ENCODE data around the gene TNNI3.

DNA sequence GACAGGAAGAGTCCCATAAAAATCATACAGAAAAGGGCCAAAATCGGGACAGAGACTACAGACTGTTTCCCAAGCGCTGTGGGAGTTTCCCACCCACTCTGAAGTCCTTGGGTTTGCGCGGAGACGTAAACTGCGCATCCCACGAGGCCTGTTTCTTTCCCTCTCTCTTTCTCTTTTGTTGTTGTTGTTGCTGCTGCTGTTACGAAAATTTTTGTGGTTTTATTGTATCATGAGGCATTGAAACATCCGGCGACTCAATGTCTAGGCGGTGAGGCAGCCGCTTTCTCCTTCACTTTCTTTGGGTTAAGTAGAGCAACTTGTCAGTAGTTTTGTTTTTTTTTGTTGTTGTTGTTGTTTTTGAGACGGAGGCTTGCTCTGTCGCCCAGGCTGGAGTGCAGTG is 38.5 kb downstream of the TNNI3 start:
- TF ChIP-seq, protein P1, sequence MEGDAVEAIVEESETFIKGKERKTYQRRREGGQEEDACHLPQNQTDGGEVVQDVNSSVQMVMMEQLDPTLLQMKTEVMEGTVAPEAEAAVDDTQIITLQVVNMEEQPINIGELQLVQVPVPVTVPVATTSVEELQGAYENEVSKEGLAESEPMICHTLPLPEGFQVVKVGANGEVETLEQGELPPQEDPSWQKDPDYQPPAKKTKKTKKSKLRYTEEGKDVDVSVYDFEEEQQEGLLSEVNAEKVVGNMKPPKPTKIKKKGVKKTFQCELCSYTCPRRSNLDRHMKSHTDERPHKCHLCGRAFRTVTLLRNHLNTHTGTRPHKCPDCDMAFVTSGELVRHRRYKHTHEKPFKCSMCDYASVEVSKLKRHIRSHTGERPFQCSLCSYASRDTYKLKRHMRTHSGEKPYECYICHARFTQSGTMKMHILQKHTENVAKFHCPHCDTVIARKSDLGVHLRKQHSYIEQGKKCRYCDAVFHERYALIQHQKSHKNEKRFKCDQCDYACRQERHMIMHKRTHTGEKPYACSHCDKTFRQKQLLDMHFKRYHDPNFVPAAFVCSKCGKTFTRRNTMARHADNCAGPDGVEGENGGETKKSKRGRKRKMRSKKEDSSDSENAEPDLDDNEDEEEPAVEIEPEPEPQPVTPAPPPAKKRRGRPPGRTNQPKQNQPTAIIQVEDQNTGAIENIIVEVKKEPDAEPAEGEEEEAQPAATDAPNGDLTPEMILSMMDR (conservative IDR thresholded peaks at IDR 0.05; ENCODE audit: low read depth, low read length), result no peak
- no peak for TF ChIP-seq RFX5 (IDR thresholded peaks at IDR 0.05; ENCODE audit: low read depth, low read length)
- no peak for TF ChIP-seq BHLHE40 (IDR thresholded peaks at IDR 0.05; ENCODE audit: low read depth, low read length)
- TF ChIP-seq MXI1 (IDR thresholded peaks at IDR 0.05; ENCODE audit: borderline replicate concordance, low read depth, low read length), result no peak
